Adrenal gland (tissue), 5 donors: Measurements from ENCODE around the gene TRPV4.

Experiments used
- POLR2A ChIP-seq, 2 donors: fragments of 450-650 bp; IDR thresholded peaks; one replicate each; pipeline ENCODE4 v1.6.1; 2017; ENCODE audit warnings: antibody characterized with exemption in 2 of 2, mild to moderate bottlenecking in 2 of 2, moderate library complexity in 1 of 2
- TF ChIP-seq, protein P1 (sequence below), 6 experiments: fragments of 450-650 bp in 4 of 6; fragments of 200-600 bp in 2 of 6; sonication (generic) in 1 of 6; IDR thresholded peaks; 1 replicate in 5 of 6; 2 replicates in 1 of 6; pipeline versions ENCODE4 v1.5.1 to v1.8.0; 2016 to 2021; ENCODE audit warnings: antibody characterized with exemption in 6 of 6, mild to moderate bottlenecking in 2 of 6, moderate library complexity in 1 of 6
- donor health status: DM: no; HTN: no; CAD: no.

DNA sequence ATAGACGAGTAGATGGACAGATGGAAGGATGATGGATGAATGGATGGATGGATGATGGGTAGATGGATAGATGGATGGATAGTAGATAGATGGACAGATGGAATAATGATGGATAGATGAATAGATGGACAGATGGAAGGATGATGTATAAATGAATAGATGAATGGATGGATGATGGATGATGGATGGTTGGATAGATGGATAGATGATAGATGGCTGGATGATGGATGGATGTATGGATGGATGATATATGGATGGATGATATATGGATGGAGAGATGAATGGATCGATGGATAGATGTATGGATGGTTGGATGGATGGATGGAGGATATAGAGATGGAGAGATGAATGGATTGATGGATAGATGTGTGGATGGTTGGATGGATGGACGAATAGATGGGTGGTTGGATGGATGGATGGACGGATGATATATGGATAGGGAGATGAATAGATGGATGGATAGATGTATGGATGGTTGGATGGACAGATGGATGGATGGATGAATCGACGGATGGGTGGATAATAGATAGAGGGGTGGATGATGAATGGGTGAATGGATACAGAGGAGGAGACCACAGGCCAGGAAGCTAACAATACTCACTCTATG, 19.3 kb downstream of the TRPV4 start:
- TF ChIP-seq, protein P1, sequence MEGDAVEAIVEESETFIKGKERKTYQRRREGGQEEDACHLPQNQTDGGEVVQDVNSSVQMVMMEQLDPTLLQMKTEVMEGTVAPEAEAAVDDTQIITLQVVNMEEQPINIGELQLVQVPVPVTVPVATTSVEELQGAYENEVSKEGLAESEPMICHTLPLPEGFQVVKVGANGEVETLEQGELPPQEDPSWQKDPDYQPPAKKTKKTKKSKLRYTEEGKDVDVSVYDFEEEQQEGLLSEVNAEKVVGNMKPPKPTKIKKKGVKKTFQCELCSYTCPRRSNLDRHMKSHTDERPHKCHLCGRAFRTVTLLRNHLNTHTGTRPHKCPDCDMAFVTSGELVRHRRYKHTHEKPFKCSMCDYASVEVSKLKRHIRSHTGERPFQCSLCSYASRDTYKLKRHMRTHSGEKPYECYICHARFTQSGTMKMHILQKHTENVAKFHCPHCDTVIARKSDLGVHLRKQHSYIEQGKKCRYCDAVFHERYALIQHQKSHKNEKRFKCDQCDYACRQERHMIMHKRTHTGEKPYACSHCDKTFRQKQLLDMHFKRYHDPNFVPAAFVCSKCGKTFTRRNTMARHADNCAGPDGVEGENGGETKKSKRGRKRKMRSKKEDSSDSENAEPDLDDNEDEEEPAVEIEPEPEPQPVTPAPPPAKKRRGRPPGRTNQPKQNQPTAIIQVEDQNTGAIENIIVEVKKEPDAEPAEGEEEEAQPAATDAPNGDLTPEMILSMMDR (IDR thresholded peaks at IDR 0.05) = no peak
- no peak for TF ChIP-seq POLR2A (IDR thresholded peaks at IDR 0.05)
